ENCODE results near the gene COL9A3. TPM values are rescaled to one million over a fixed set of nuclear protein-coding genes. Genes with fewer than 3 reads are reported as not detected.

The COL9A3 gene
- total RNA-seq, 1 donor from 2014 or later: 1.8 TPM

GRCh38 chr20:62805711-62806382 is 11.0 kb upstream of the COL9A3 start:
- Mint-ChIP-seq H3K4me3 (ENCODE audit: unreplicated experiment) (peak overlapping the region; percentile 81), H3K4me1 (ENCODE audit: unreplicated experiment) (no peaks in the 10 kb centered on the region), H3K27me3 (ENCODE audit: unreplicated experiment) (peaks cover 17% of the 10 kb centered on the region), H3K9me3 (ENCODE audit: unreplicated experiment) (no peaks in the 10 kb centered on the region), H3K27ac (ENCODE audit: unreplicated experiment) (no peak overlapping the region), H3K36me3 (ENCODE audit: low read depth, unreplicated experiment) (peaks cover 7% of the 10 kb centered on the region)
- no peak for TF ChIP-seq CTCF (IDR thresholded peaks at IDR 0.05; ENCODE audit: unreplicated experiment)
- DNase-seq (ENCODE audit: low spot score): no peak

DNA sequence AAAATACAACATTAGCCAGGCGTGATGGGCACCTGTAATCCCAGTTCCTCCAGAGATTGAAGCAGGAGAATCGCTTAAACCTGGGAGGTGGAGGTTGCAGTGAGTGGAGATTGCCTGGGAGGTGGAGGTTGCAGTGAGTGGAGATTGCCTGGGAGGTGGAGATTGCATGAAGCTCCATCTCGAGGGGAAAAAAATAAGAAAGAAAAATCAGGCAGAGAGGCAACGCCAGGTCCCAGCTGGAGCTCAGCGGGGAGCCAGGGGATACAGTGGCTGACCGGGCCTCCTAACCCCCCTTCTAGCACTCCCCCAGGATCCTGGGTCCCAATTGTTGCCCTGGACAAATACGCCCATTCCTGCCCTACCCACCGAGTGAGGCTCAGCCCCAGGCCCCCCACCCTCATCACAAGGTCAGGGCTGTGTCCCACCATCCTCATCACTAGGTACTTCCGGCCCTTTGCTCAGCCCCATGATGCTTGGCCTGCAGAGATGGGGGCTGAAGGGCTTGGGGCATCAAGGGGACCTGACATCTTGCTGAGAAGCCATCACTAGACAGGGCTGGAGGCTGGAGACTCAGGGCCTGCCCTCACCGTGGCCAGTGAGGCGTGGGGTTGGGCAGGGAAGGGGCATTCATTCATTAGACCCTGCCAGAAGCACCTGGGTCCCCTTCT is 10.3 kb upstream of the COL9A3 start:
- no peaks in the 10 kb centered on the region for H3K4me1 Mint-ChIP-seq (ENCODE audit: unreplicated experiment)
- H3K27ac Mint-ChIP-seq (ENCODE audit: unreplicated experiment): peak overlapping the region; percentile 70
- H3K4me3 Mint-ChIP-seq (ENCODE audit: unreplicated experiment): peak overlapping the region; percentile 81
- peaks cover 6% of the 10 kb centered on the region for H3K36me3 Mint-ChIP-seq (ENCODE audit: low read depth, unreplicated experiment)
- peaks cover 17% of the 10 kb centered on the region for H3K27me3 Mint-ChIP-seq (ENCODE audit: unreplicated experiment)
- H3K9me3 Mint-ChIP-seq (ENCODE audit: unreplicated experiment): no peaks in the 10 kb centered on the region
- DNase-seq (ENCODE audit: low spot score): no peak
- no peak for TF ChIP-seq CTCF (IDR thresholded peaks at IDR 0.05; ENCODE audit: unreplicated experiment)

DNA sequence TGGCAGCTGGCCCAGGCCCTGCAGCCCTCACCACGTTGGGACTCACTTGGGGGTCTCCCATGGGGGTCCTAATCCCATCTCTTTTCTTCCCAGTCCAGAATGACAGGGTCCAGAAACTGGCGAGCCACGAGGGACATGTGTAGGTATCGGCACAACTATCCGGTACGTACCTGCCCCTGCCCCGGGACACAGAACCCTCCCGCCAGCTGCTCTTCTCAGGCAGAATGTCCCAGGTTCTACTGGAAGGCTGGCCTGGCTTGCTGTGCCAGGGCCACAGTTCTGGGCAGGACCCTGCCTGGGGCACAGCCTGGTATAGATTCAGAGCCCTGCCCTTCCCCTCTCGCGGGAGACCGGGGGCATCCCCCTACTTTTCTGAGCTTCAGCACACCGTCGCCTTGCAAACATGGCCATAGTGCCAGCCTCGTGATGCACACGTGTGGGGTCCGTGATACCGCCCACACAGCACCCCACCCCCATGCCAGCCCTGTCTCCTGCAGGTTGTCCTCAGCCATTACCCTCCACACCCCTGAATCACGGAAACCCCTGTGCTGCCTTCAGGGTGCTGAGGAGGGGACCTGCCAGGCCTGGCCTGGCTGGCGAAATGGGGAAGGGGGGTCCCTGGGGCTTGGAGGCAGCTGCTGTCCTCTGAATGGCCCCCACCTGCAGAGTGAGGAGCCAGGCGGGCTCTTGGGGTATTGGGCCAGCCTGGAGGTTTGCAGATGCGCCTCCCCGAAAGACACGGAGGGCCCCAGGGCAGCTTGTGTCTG is 9.2 kb upstream of the COL9A3 start:
- H3K27ac Mint-ChIP-seq (ENCODE audit: unreplicated experiment): no peak overlapping the region
- H3K36me3 Mint-ChIP-seq (ENCODE audit: low read depth, unreplicated experiment): peaks cover 3% of the 10 kb centered on the region
- DNase-seq (ENCODE audit: low spot score): no peak
- TF ChIP-seq CTCF (IDR thresholded peaks at IDR 0.05; ENCODE audit: unreplicated experiment): no peak
- H3K4me1 Mint-ChIP-seq (ENCODE audit: unreplicated experiment): no peaks in the 10 kb centered on the region
- H3K9me3 Mint-ChIP-seq (ENCODE audit: unreplicated experiment): no peaks in the 10 kb centered on the region
- H3K27me3 Mint-ChIP-seq (ENCODE audit: unreplicated experiment): peaks cover 17% of the 10 kb centered on the region
- no peak overlapping the region for H3K4me3 Mint-ChIP-seq (ENCODE audit: unreplicated experiment)

GRCh38 chr20:62808211-62808865 is 8.5 kb upstream of the COL9A3 start:
- Mint-ChIP-seq H3K4me1 (ENCODE audit: unreplicated experiment) (no peaks in the 10 kb centered on the region), H3K36me3 (ENCODE audit: low read depth, unreplicated experiment) (peaks cover 3% of the 10 kb centered on the region), H3K9me3 (ENCODE audit: unreplicated experiment) (no peaks in the 10 kb centered on the region), H3K27ac (ENCODE audit: unreplicated experiment) (no peak overlapping the region), H3K27me3 (ENCODE audit: unreplicated experiment) (peaks cover 14% of the 10 kb centered on the region), H3K4me3 (ENCODE audit: unreplicated experiment) (no peak overlapping the region)
- TF ChIP-seq CTCF (IDR thresholded peaks at IDR 0.05; ENCODE audit: unreplicated experiment): peak; percentile 92
- peak; percentile 83 for DNase-seq (ENCODE audit: low spot score)

Measured in endothelial cell (in vitro differentiated cells).